Measurements from ENCODE around the gene RUNDC1.
A peak's percentile ranks its signal among the peaks of the same experiment; 100 is the strongest.

The RUNDC1 gene

DNA sequence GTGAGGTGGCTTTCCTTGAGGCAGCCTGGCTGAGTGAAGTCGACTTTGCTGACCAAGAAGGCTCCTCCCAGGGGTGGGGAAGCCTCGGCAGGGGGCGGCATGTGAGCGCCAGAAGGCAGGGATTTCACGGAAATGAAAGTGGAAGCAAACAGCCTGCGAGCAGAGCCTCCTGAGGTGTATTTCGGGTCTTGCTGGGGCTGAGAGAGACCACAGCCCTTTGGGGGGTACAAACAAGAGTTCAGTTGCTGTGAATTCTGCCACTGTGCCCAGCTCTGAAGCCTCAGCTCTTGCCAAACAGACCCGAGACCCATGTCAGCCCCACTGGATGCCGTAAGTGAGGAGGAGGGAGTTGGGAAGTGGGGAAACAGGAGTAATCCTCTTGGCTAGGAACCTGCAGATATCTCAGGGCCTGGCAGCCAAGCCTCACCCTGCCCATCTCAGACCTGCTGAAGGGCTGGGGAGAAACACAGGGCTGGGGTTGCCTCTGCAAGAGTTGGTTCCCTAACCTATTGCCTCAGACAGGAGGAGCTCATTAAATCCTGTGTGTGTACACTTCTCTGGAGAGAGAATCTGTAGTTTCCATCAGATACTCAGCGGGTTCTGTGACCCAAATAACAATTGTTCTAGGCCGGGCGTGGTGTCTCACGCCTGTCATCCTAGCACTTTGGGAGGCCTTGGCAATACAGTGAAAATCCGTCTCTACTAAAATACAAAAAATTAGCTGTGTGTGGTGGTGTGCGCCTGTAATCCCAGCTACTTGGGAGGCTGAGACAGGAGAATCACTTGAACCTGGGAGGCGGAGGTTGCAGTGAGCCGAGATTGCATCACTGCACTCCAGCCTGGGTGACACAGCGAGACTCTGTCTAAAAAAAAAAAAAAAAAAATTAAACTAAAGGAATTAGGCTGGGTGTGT lies 26.5 kb downstream of the RUNDC1 start, which contains the start of gene IFI35:
Gene IFI35 (plus strand): TSS at position 146 of the 913 bp plus-strand sequence. CDS start 164 bp downstream, at position 310.
- ATAC-seq = peak; percentile 97
- Mint-ChIP-seq H3K9me3 (no peaks in the 10 kb centered on the region), H3K36me3 (peaks cover 60% of the 10 kb centered on the region), H3K4me3 (peak within 1 kb of the TSS; percentile 99), H3K27ac (peak within 1 kb of the TSS; percentile 99), H3K4me1 (peaks cover 22% of the 10 kb centered on the region)
- DNase-seq (ENCODE audit: low spot score in 2 of 2) = peak; percentile 63 to 88

DNA sequence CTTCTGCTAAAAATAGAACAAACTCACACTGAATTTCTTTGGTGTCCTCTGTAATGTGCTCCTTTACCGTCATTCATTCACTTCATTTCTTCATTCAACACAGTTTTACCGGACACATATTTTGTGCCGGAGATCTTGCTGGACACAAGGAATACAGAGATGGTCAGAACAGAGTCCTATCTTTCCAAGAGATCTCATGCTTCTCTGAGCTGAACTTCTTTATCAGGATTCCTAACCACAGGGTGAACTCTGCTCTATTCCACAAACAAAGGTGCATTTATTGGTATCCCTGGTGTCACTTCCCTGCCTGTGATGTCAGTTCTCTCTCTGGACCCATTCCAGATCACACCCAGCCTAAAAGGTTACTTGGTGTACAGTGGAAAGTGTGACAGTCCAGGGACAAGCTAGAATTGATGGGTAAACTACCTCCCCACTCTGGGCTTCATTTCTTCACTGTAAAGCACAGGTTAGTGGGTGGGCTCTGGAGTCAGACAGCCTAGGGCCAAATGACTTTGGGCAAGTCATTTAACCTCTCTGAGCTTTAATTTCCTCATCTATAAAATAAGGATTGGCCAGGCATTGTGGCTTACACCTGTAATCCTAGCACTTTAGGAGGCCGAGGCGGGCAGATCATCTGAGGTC lies 30.4 kb downstream of the RUNDC1 start:
- no peaks in the 10 kb centered on the region for H3K9me3 Mint-ChIP-seq
- no peak overlapping the region for H3K4me3 Mint-ChIP-seq
- peaks cover 52% of the 10 kb centered on the region for H3K36me3 Mint-ChIP-seq
- DNase-seq (ENCODE audit: low spot score in 2 of 2) = no peak
- H3K27ac Mint-ChIP-seq = peak overlapping the region; percentile 60
- ATAC-seq = no peak
- H3K4me1 Mint-ChIP-seq = peaks cover 30% of the 10 kb centered on the region

DNA sequence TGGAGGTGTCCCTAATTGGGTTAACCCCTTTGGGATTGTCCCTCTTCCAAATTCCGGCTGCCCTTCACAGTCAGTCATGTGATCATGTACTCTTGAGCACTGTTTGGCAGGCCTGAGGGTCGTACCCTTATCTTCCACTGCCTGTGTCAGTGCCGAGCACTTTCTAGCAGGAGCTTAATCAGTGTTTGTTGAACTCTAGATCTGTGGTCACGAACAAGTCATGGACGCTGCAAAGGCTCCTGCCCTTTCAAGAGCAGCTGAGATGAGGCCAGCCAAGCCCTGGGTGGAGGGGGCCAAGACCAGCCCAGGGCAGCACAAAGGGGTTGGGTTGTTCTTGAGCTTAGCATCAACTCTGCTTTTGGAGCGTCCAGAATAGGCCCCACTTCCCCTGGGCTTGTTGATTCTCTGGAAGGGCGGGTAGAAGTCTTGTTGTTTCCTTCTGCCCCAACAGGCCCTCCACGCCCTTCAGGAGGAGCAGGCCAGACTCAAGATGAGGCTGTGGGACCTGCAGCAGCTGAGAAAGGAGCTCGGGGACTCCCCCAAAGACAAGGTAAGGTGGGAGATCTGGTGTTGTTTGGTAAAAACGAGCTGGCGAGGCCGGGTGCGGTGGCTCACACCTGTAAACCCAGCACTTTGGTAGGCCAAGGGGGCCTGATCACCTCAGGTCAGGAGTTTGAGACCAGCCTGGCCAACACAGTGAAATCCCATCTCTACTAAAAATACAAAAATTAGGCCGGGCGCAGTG lies 31.5 kb downstream of the RUNDC1 start:
- peak overlapping the region; percentile 18 for H3K27ac Mint-ChIP-seq
- H3K4me3 Mint-ChIP-seq = no peak overlapping the region
- H3K9me3 Mint-ChIP-seq = no peaks in the 10 kb centered on the region
- H3K4me1 Mint-ChIP-seq = peaks cover 24% of the 10 kb centered on the region
- peaks cover 49% of the 10 kb centered on the region for H3K36me3 Mint-ChIP-seq
- ATAC-seq = no peak
- no peak for DNase-seq (ENCODE audit: low spot score in 2 of 2)

- Mint-ChIP-seq H3K27ac (peak overlapping the region; percentile 76), H3K9me3 (no peaks in the 10 kb centered on the region), H3K36me3 (peaks cover 49% of the 10 kb centered on the region), H3K4me1 (peaks cover 29% of the 10 kb centered on the region), H3K4me3 (no peak overlapping the region)
- no peak for DNase-seq (ENCODE audit: low spot score in 2 of 2)
- ATAC-seq = no peak
These were observed 32.9 kb downstream of the RUNDC1 start for GRCh38 chr17:43013296-43013695.

GRCh38 chr17:43014020-43014648 lies 33.8 kb downstream of the RUNDC1 start:
- H3K36me3 Mint-ChIP-seq = peaks cover 49% of the 10 kb centered on the region
- no peak overlapping the region for H3K4me3 Mint-ChIP-seq
- H3K27ac Mint-ChIP-seq = peak overlapping the region; percentile 76
- ATAC-seq (no peak), DNase-seq (ENCODE audit: low spot score in 2 of 2) (no peak)
- peaks cover 36% of the 10 kb centered on the region for H3K4me1 Mint-ChIP-seq
- H3K9me3 Mint-ChIP-seq = no peaks in the 10 kb centered on the region

DNA sequence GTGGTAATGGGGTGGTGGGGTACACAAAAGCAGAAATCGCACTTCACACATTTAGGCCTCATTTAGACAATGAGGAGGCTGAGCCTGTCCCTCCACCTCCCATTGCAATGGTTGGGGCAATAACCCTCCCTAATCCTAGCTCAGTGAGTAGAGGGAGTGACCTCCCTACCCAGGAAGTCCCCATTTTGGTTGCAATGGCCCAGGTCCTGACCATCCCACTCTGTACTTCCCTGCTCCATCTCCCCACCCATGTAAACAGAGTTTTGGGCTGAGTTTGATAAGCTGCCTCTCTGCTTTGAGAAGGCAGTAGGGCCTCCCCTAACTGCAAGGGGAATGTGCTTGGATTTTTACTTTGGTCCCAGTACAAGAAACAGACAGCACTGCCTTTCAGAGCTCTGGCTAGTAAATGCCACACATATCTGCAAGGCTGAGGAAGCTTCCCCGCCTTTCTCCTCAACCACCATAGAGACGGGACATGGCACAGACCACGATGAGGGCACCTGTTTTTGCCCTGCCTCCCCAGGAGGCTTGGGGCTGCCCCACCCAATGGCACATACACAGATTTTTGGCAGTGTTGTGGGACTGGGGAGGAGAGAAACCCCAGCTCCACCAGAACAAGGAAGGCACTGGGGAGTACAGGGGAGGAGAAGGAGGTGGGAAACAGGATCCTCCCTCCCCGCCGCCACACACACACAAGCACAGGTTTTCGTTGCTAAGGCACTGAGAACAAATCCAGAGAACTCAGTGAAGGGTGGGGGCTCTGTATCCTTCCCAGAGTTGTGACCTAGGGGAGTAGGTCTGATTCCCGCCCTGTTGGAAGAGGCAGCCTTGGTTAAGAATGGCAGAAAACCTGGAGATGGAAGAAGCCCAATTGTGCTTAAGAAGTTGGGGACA lies 34.5 kb downstream of the RUNDC1 start:
- no peak for DNase-seq (ENCODE audit: low spot score in 2 of 2)
- Mint-ChIP-seq H3K4me3 (no peak overlapping the region), H3K27ac (peak overlapping the region; percentile 66), H3K4me1 (peaks cover 43% of the 10 kb centered on the region), H3K36me3 (peaks cover 47% of the 10 kb centered on the region), H3K9me3 (no peaks in the 10 kb centered on the region)
- no peak for ATAC-seq

GRCh38 chr17:43015579-43015978 lies 35.2 kb downstream of the RUNDC1 start:
- Mint-ChIP-seq H3K36me3 (peaks cover 42% of the 10 kb centered on the region), H3K4me3 (no peak overlapping the region), H3K4me1 (peaks cover 40% of the 10 kb centered on the region), H3K9me3 (no peaks in the 10 kb centered on the region), H3K27ac (peak overlapping the region; percentile 66)
- ATAC-seq (no peak), DNase-seq (ENCODE audit: low spot score in 2 of 2) (no peak)

GRCh38 chr17:43016216-43016615 lies 35.9 kb downstream of the RUNDC1 start:
- Mint-ChIP-seq H3K27ac (peak overlapping the region; percentile 66), H3K4me3 (no peak overlapping the region), H3K9me3 (no peaks in the 10 kb centered on the region), H3K4me1 (peaks cover 41% of the 10 kb centered on the region), H3K36me3 (peaks cover 39% of the 10 kb centered on the region)
- DNase-seq (ENCODE audit: low spot score in 2 of 2) (no peak), ATAC-seq (no peak)

- Mint-ChIP-seq H3K4me1 (peaks cover 37% of the 10 kb centered on the region), H3K27ac (peak overlapping the region; percentile 43), H3K9me3 (no peaks in the 10 kb centered on the region), H3K4me3 (no peak overlapping the region), H3K36me3 (peaks cover 27% of the 10 kb centered on the region)
- no peak for DNase-seq (ENCODE audit: low spot score in 2 of 2)
- peak; percentile 22 for ATAC-seq
These were observed 37.9 kb downstream of the RUNDC1 start for GRCh38 chr17:43018008-43018853.

DNA sequence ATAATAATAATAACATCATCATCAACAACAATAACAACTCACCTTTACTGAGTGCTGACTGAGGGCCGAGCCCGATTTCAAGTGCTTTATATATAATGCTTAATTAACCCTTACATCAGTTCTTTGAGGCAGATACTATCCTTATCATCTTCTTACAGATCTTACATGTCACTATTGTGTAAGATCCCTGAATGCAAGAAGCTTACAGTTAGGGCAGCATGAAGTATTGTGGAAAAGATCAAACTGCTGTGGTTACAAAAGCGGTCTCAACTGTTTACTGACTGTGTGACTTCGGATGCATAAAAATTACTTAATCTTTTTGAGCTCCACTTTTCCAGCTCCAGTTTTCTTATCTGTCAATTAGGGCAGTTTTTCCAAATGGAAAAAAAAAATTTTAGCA lies 38.6 kb downstream of the RUNDC1 start:
- ATAC-seq (no peak), DNase-seq (ENCODE audit: low spot score in 2 of 2) (no peak)
- Mint-ChIP-seq H3K27ac (no peak overlapping the region), H3K9me3 (no peaks in the 10 kb centered on the region), H3K4me1 (peaks cover 37% of the 10 kb centered on the region), H3K4me3 (no peak overlapping the region), H3K36me3 (peaks cover 20% of the 10 kb centered on the region)

DNA sequence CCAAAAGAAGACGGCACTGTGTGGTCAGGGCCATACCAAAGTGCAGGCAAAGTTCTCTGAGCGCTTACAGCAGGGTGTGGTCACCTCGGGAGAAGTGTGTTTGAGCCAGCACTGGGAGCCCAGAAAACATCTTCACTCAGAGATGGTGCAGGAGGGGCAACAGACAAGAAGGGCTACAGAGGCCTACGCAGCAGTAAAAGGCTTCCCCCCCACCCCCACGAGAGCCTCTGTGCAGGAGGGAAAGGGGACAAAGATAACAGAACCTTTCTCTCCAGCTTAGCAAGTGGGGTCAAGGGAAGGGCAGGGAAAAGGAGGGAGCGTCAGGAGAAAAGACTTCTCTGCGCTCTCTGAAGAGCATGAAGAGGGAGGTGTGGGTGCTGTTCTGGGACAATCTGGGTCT lies 39.1 kb downstream of the RUNDC1 start:
- Mint-ChIP-seq H3K9me3 (no peaks in the 10 kb centered on the region), H3K36me3 (peaks cover 19% of the 10 kb centered on the region), H3K4me1 (peaks cover 40% of the 10 kb centered on the region), H3K27ac (no peak overlapping the region), H3K4me3 (peak overlapping the region; percentile 81)
- DNase-seq (ENCODE audit: low spot score in 2 of 2) = no peak
- no peak for ATAC-seq

GRCh38 chr17:43020030-43020621 lies 39.8 kb downstream of the RUNDC1 start:
- H3K9me3 Mint-ChIP-seq = no peaks in the 10 kb centered on the region
- peak overlapping the region; percentile 81 for H3K4me3 Mint-ChIP-seq
- DNase-seq (ENCODE audit: low spot score in 2 of 2) (no peak), ATAC-seq (no peak)
- H3K27ac Mint-ChIP-seq = no peak overlapping the region
- H3K36me3 Mint-ChIP-seq = peaks cover 18% of the 10 kb centered on the region
- H3K4me1 Mint-ChIP-seq = peaks cover 45% of the 10 kb centered on the region

Measured in stimulated activated effector memory CD8-positive, alpha-beta T cell treated with anti-CD3 and anti-CD28 coated beads, Interleukin-12 subunit alpha, Interleukin-12 subunit beta, amount 100 ng/mL, for 72 hours (primary cell).